Activated T-cell treated with anti-CD3 and anti-CD28 coated beads, Interleukin-2, amount 50 U/mL, for 48 hours (primary cell): ENCODE results near the gene LMOD2.
A peak's percentile ranks its signal among the peaks of the same experiment; 100 is the strongest.
"Not testable (repeated sequence)": the region's sequence is repeated elsewhere in the genome, so short reads cannot be mapped to it uniquely, and the experiment has no call there.

Experiments
- DNase-seq, 2 experiments: peaks; one replicate each; pipeline ENCODE4 v3.0.0-alpha.2; 2020

The LMOD2 gene, protein sequence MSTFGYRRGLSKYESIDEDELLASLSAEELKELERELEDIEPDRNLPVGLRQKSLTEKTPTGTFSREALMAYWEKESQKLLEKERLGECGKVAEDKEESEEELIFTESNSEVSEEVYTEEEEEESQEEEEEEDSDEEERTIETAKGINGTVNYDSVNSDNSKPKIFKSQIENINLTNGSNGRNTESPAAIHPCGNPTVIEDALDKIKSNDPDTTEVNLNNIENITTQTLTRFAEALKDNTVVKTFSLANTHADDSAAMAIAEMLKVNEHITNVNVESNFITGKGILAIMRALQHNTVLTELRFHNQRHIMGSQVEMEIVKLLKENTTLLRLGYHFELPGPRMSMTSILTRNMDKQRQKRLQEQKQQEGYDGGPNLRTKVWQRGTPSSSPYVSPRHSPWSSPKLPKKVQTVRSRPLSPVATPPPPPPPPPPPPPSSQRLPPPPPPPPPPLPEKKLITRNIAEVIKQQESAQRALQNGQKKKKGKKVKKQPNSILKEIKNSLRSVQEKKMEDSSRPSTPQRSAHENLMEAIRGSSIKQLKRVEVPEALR

GRCh38 chr7:123655614-123656013 lies at the start of gene LMOD2:
LMOD2 (plus strand) TSS chr7:123655866; CDS start chr7:123655964, 98 bp downstream.
- no peak for DNase-seq

- no peak for DNase-seq
Observed at GRCh38 chr7:123607423-123607975, 48.2 kb upstream of the LMOD2 start.

DNA sequence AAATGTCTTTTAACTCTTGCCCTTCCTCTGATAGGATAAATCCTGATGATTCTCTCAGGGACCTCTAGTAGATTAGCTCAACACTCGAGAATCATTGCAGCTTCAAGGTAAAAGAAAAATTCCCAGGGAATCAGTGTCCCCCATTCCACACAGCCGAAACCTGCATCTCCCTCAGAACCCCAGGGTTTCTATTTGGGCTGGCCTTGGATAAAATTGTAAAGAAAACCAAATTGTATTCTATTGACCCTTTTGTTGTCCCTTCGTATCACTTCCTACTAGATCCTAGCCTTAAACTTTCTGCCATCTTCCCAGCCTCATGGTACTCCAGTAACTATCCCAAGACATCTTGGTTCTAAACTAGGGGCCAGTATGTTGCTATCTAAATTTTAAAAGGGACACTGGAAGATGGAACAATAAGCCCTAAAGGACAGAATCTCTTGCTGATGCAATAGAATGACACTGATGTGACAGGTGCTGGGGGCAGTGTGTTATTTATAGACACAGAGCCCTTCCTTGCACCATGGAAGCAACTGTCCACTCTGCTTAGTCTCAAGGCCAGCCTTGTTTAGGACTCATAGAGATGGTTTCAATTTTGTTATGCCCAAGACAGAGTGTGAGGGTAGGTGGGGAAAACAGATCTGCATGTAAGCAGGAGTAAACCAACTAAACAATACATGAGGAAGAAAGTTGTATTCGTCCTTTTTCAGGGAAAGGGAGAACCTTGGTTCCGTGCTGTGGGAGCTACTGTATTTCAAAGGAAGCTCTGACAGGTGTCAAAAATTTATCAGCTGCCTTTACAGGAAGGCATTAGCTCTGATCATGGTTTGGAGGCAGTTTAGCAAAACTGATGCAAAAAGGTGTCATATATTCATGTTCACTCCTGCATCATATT lies 46.4 kb upstream of the LMOD2 start:
- DNase-seq = no peak

- no peak for DNase-seq
Observed at GRCh38 chr7:123609883-123610239, 45.8 kb upstream of the LMOD2 start.

DNA sequence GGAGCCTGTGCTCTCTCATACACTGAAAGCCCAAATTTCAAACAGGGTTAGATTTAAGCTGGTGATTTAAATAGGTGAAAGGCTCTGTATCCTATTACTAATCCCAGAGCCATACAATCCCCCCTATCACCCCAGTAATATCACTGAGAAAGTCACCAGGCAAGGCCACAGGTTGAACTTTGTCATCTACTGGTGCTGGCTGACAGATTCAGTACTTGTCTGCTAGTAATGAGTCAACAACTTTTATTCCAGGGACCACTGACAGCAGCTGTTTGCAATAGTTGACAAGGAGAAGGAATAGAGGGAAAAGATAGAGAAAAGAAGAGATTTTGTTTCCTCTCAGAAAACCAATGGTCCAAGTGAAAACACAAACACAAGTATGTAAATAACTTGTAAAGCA lies 43.6 kb upstream of the LMOD2 start:
- DNase-seq = no peak

DNA sequence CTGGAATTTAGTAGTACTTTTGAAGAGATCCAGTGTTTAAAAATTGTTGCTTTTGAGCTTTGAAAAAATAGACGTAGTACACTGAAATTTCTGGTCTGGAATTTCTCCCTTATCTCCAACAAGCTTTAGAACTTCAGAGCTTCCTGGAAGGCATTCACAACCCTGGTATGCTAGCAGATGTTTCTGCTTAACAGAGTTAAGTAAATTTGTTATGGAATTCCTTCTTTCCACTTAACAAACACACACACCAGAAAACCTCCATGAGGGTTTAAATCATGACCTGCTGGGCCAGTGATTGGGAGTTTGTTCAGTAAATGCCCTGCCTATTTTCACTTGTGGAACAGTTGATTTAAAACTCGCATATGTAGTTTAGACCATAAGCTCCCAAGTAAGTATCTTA lies 40.3 kb upstream of the LMOD2 start:
- no peak for DNase-seq

DNA sequence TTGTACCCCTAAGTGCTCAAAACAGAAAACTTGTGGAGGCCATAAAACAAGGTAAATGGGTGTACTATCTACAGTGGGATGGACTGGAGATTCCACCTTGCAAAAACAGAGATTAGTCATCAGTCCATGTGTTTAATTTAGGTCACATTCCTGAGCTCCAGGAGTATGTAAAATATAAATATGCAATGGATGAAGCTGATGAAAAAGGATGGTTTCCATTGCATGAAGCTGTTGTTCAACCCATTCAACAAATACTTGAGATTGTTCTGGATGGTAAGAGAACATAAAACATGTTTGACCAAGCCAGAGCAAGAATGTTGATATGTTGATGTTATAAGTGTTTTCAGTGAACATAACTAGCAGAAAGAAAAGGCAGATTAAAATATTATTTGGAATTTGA lies 39.4 kb upstream of the LMOD2 start:
- no peak for DNase-seq

GRCh38 chr7:123621707-123622106 lies 34.0 kb upstream of the LMOD2 start:
- DNase-seq = no peak

DNA sequence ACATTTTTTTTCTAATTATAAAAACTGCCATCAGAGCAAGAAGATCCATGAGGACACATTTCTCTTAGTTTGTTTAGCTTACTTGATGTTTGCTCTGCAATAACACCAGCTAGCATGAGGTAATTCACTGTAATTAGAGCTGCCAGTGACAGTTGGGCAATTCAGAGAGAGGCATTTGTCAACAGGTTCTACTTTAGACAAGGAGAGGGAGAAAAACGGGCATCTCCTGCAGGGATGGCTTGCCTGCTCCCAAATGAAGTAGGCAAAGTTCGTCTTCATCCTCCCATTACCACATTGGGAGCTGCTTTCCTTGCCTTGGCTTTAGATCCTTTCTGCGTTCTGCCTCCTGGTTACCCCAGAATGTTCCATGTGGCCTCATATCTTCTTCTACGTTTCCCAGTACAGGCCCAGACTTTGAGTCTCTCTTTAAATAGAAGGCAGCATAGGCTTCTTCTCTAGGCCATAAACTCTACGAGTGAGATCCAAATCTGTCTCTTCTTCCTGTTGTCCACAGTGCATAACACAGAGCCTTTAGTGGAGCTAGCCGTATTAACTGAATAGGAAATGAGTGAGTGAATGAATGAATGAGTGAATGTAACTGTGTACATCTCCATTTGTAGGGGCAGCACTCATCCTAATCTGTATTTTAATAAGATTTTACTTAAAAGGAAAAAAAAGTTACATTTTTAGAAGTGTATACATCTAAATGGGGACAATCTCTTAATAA lies 32.8 kb upstream of the LMOD2 start:
- DNase-seq = no peak

- DNase-seq = peak; percentile 80 to 82
Observed at GRCh38 chr7:123624527-123625183, 31.0 kb upstream of the LMOD2 start.

- DNase-seq = no peak
Observed at GRCh38 chr7:123625254-123625653, 30.4 kb upstream of the LMOD2 start.

- no peak for DNase-seq
Observed at GRCh38 chr7:123627851-123628250, 27.8 kb upstream of the LMOD2 start.

GRCh38 chr7:123628829-123629228 lies 26.8 kb upstream of the LMOD2 start:
- no peak for DNase-seq

GRCh38 chr7:123629281-123629680 lies 26.4 kb upstream of the LMOD2 start:
- DNase-seq = no peak

- DNase-seq = no peak
Observed at GRCh38 chr7:123632808-123633207, 22.9 kb upstream of the LMOD2 start.

- DNase-seq = no peak
Observed at GRCh38 chr7:123633553-123633952, 22.1 kb upstream of the LMOD2 start.

- DNase-seq = not testable (repeated sequence)
Observed at GRCh38 chr7:123634011-123634573, 21.6 kb upstream of the LMOD2 start.

DNA sequence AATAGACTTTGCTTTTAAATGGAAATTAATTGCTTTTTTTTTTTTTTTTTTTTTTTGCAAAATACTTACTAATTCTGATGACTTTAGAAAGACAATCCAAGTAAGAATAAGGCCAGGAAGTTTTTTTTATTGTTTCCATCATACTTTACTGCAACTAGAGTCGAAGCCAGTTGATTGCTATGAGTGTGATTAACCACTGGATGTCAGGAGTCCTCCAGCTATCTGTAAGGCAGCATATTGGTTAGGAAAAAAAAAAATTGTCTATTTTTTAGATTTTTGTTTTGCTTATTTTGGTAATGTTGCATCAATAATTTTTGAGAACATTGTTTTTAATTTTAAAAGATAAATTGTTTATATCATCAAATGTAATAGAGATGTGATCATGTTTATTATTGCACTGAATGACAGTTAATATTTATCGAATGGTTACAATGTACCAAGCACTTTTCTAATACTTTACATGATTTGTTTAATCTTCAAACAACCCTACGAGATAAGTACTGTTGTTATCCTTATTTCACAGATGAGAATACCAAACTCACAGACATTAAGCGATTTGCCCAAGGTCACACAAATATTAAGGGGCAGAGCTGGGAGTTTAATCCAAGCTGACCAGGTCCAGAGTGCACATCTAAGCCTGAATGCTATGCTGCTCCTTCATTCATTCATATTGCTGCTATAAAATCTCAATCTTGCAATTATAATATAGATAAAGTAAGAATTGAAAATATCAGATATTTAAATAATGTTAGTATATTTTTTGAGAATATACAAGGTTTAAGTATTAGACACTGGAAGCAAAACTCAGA lies 19.9 kb upstream of the LMOD2 start:
- DNase-seq = no peak

DNA sequence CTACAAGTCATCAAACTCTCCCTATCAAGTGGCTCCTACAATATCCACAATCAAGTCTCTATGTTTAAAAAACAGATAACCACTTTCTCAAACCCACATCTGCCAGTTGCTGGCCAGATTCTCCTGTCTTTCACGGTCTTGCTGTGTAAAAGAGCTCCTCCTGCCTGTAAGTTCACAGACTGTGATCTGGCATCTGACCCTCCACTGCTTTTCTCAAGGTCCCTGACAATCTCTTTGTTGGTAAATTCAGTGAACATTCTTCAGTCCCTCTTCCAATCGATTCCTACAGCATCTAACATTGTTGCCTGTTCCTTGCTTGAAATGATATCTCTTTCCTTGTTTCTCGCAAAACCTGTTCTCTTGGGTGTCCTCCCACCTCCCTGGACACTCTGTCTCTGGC lies 18.5 kb upstream of the LMOD2 start:
- no peak for DNase-seq

DNA sequence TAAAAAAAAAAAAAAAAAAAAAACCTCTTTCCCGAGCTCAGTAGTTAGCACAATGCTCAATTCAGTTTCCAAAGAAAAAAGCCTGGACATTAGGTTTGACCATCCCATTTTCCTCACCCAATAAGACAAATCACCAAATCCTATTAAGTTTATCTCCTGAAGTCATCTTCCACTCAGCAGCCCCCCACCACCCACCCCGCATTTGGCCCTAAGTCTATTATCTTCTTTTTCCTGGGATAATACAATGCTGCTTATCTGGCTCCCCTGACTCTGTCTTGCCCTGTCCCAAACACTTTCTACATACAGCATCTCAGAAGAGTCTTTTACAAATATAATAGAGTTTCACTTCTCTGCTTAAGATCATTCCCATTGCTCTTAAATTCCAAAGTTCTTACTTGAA lies 17.8 kb upstream of the LMOD2 start:
- DNase-seq = no peak

DNA sequence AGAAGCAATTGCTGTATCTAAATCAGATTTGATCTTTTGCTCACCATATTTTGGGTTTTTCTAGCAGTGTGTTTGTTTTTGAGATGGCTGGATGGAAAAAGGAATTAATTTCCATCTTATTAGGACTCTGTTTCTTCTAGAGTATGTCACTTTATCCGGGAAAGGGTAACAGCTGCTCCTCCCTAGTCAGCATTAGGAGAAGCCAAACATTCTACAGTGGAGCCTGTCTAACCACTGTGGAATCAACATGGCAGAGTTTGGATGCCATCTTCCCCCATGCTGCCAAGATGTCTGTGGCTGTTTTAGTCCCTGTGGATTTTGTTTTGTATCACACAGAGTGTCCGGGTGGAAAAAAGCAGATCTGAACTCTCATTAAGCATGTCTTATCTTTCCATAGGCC lies 16.0 kb upstream of the LMOD2 start:
- no peak for DNase-seq
